Neuronal stem cell (in vitro differentiated cells): ENCODE data around the gene SGK1. TPM values are rescaled to one million over a fixed set of nuclear protein-coding genes. Genes with fewer than 3 reads are reported as not detected.
A peak's percentile ranks its signal among the peaks of the same experiment; 100 is the strongest.

Experiments used
- DNase-seq: peaks from one replicate; pipeline ENCODE4 v3.0.0-alpha.2; 2013; ENCODE audit warnings: low spot score
- H2AFZ ChIP-seq: one replicate; pipeline ENCODE4 v1.6.1; 2013; ENCODE audit warnings: mild to moderate bottlenecking, low read length, inconsistent platforms
- H2AK5ac ChIP-seq: 2 replicates; pipeline ENCODE4 v1.6.1; 2013; ENCODE audit warnings: low read depth, mild to moderate bottlenecking, inconsistent platforms, low read length, moderate library complexity, mixed read lengths
- H2BK120ac ChIP-seq: 2 replicates; pipeline ENCODE4 v1.6.1; 2013; ENCODE audit warnings: low read depth, mild to moderate bottlenecking, inconsistent platforms, low read length, moderate library complexity, mixed read lengths
- H2BK12ac ChIP-seq: one replicate; pipeline ENCODE4 v1.6.1; 2013; ENCODE audit warnings: low read length, inconsistent platforms
- H2BK15ac ChIP-seq: 2 replicates; pipeline ENCODE4 v1.6.1; 2013; ENCODE audit warnings: mild to moderate bottlenecking, low read length, inconsistent platforms, mixed read lengths
- H2BK5ac ChIP-seq: one replicate; pipeline ENCODE4 v1.6.1; 2013; ENCODE audit warnings: inconsistent platforms, mild to moderate bottlenecking, low read length, moderate library complexity
- H3K14ac ChIP-seq: one replicate; pipeline ENCODE4 v1.6.1; 2013; ENCODE audit warnings: low read length, inconsistent platforms
- H3K18ac ChIP-seq: 2 replicates; pipeline ENCODE4 v1.6.1; 2013; ENCODE audit warnings: low read length, inconsistent platforms
- H3K23ac ChIP-seq: 2 replicates; pipeline ENCODE4 v1.6.1; 2013; ENCODE audit warnings: low read depth, mild to moderate bottlenecking, mixed read lengths, low read length, inconsistent platforms; ENCODE audit not compliant: poor library complexity
- H3K27ac ChIP-seq: replicated peaks from 3 replicates; pipeline ENCODE4 v1.5.1; 2013; ENCODE audit warnings: low read length, inconsistent platforms
- H3K27me3 ChIP-seq, 3 experiments: 2 replicates each; pipeline ENCODE4 v1.6.1; 2013; ENCODE audit warnings: low read length in 3 of 3, mild to moderate bottlenecking in 2 of 3, inconsistent platforms in 1 of 3, low read depth in 1 of 3, mixed read lengths in 1 of 3, moderate library complexity in 1 of 3; ENCODE audit not compliant: control insufficient read depth in 3 of 3, insufficient read depth in 3 of 3
- H3K36me3 ChIP-seq, 2 donors: replicated peaks in 1 of 2; 2 replicates each; pipeline ENCODE4 v1.6.1; 2013; ENCODE audit warnings: low read length in 2 of 2; ENCODE audit not compliant: control insufficient read depth in 2 of 2, insufficient read depth in 2 of 2
- H3K4ac ChIP-seq: 2 replicates; pipeline ENCODE4 v1.6.1; 2013; ENCODE audit warnings: inconsistent platforms, mild to moderate bottlenecking, low read length, moderate library complexity
- H3K4me1 ChIP-seq, 2 donors: 1 replicate in 1 of 2; 2 replicates in 1 of 2; pipeline ENCODE4 v1.6.1; 2013; ENCODE audit warnings: low read length in 2 of 2, low read depth in 1 of 2; ENCODE audit not compliant: control insufficient read depth in 2 of 2, insufficient read depth in 1 of 2
- H3K4me2 ChIP-seq: one replicate; pipeline ENCODE4 v1.6.1; 2013; ENCODE audit warnings: mild to moderate bottlenecking, low read length, inconsistent platforms; ENCODE audit not compliant: insufficient read depth, poor library complexity, severe bottlenecking
- H3K4me3 ChIP-seq, 2 donors: 2 replicates each; pipeline ENCODE4 v1.5.1; 2013; ENCODE audit warnings: low read length in 2 of 2, mild to moderate bottlenecking in 2 of 2, inconsistent platforms in 1 of 2, moderate library complexity in 1 of 2
- H3K79me1 ChIP-seq: one replicate; pipeline ENCODE4 v1.6.1; 2013; ENCODE audit warnings: low read depth, mild to moderate bottlenecking, inconsistent platforms, low read length, moderate library complexity
- H3K9ac ChIP-seq: one replicate; pipeline ENCODE4 v1.6.1; 2013; ENCODE audit warnings: mild to moderate bottlenecking, low read depth, low read length, inconsistent platforms; ENCODE audit not compliant: poor library complexity
- H3K9me3 ChIP-seq, 2 donors: replicated peaks in 1 of 2; 2 replicates each; pipeline versions ENCODE3 to v1.6.1; 2013; ENCODE audit warnings: low read length in 2 of 2, mild to moderate bottlenecking in 2 of 2, inconsistent platforms in 1 of 2, low read depth in 1 of 2, mixed read lengths in 1 of 2, moderate library complexity in 1 of 2; ENCODE audit not compliant: control insufficient read depth in 2 of 2, insufficient read depth in 1 of 2
- H4K8ac ChIP-seq: one replicate; pipeline ENCODE4 v1.6.1; 2013; ENCODE audit warnings: low read depth, mild to moderate bottlenecking, inconsistent platforms, low read length, moderate library complexity
- H4K91ac ChIP-seq: one replicate; pipeline ENCODE4 v1.6.1; 2013; ENCODE audit warnings: low read length, low read depth, mild to moderate bottlenecking, inconsistent platforms; ENCODE audit not compliant: poor library complexity
- WGBS, 2 donors: extraction: QIAGEN DNeasy Blood & Tissue Kit; methylation state at CpG; one replicate each; pipeline ENCODE4 v1.1.7; 2013; ENCODE audit warnings: missing lambda C conversion rate in 2 of 2, mixed read lengths in 1 of 2; ENCODE audit not compliant: insufficient read length in 2 of 2, insufficient replicate concordance in 1 of 2; ENCODE audit errors: extremely low coverage in 2 of 2; 5-methylcytosine and 5-hydroxymethylcytosine counted together
- polyA plus RNA-seq, 2 experiments: library from polyadenylated mRNA; stranded (reverse); fragments of 200-250 nt; gene quantifications; one replicate each; pipeline ENCODE4 v1.2.3, GENCODE V29; 2013

Gene SGK1
- polyA plus RNA-seq (2013, experiment 1 of 2), result 1.9 TPM
- 1.6 TPM for polyA plus RNA-seq (2013, experiment 2 of 2)

- Histone ChIP-seq H4K8ac (no peak within 1 kb of the TSS), H3K4me3 (peak within 1 kb of the TSS in 1 of 2 donors; percentile 76), H3K27ac (no peak within 1 kb of the TSS), H3K4me1 (peaks cover 0 to 4% of the 10 kb centered on the region in 2 donors), H2BK15ac (no peak within 1 kb of the TSS), H3K18ac (peak within 1 kb of the TSS; percentile 41), H3K23ac (no peak within 1 kb of the TSS), H3K36me3 (no peaks in the 10 kb centered on the region), H3K4me2 (peak within 1 kb of the TSS; percentile 91), H2BK5ac (no peak within 1 kb of the TSS), H2BK120ac (no peak within 1 kb of the TSS), H3K79me1 (no peaks in the 10 kb centered on the region), H3K14ac (peak within 1 kb of the TSS; percentile 31), H4K91ac (no peak within 1 kb of the TSS), H2BK12ac (no peak within 1 kb of the TSS), H3K9ac (peak within 1 kb of the TSS; percentile 7), H2AFZ (peak within 1 kb of the TSS; percentile 66), H3K9me3 (no peaks in the 10 kb centered on the region), H2AK5ac (no peak within 1 kb of the TSS), H3K4ac (no peak within 1 kb of the TSS), H3K27me3 (peaks cover 0 to 51% (median 0%) of the 10 kb centered on the region in 3 experiments)
- DNase-seq, result peak; percentile 30
- WGBS, 2 donors, result no CpG with 5 or more reads among the region's 33 CpGs
Observed at GRCh38 chr6:134317471-134318131, at the start of gene SGK1. SGK1 (minus strand) TSS chr6:134318112; CDS start chr6:134317460, 652 bp downstream.

DNA sequence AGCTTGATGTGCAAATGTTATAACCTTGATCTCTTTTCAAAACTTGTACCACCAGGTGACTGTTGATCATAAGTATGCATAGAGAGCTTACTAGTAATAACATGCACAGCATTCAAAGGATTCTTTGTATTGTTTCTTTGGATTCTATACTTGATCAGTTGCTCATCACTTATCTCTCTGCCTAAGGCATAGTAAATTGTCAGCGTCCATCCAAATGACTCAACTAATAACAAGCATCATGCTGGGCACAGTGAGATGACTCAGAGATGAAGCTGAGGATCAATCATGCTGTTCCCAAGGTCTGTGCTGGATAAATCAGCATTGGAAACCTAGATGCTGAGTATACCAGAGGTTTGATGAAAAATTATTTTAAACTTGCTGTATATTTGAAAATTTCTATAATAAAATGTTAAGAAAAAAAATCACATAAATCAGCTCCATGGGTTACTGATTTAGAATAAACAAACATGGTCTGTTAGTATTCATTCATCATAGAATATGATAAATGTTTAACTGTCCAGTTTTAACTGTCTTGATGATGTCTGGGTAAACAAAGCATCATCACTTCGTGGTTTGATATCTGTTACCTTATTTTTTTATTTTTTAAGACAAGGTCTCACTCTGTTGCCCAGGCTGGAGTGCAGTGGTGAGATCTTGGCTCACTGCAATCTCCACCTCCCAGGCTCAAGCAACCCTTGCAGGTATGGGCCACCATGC lies 45.6 kb upstream of the SGK1 start:
- Histone ChIP-seq H3K18ac (no peak overlapping the region), H3K4me1 (no peaks in the 10 kb centered on the region), H3K14ac (no peak overlapping the region), H4K91ac (no peak overlapping the region), H2BK5ac (no peak overlapping the region), H3K27ac (no peak overlapping the region), H3K9me3 (no peaks in the 10 kb centered on the region), H3K23ac (no peak overlapping the region), H2BK15ac (no peak overlapping the region), H2BK120ac (no peak overlapping the region), H4K8ac (no peak overlapping the region), H3K27me3 (no peaks in the 10 kb centered on the region), H3K4ac (no peak overlapping the region), H3K4me3 (no peak overlapping the region), H2AFZ (no peak overlapping the region), H3K4me2 (no peak overlapping the region), H2AK5ac (no peak overlapping the region), H3K9ac (no peak overlapping the region), H3K79me1 (no peaks in the 10 kb centered on the region), H3K36me3 (no peaks in the 10 kb centered on the region), H2BK12ac (no peak overlapping the region)
- no CpG with 5 or more reads among the region's 2 CpGs for WGBS, 2 donors
- DNase-seq, result no peak

DNA sequence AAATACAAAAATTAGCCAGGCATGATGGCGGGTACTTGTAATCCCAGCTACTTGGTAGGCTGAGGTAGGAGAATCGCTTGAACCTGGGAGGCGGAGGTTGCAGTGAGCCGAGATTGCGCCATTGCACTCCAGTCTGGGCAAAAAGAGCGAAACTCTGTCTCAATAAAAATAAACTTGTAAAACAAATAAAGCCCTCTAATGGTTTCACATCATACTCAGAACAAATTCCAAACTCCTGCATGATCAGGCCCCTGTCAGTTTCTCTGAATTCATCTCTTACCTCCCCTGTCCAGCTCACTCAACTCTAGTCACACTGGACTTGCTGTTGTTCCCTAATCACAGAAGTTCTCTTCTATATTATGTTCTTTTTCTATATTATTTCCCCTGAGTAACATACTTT lies 43.1 kb upstream of the SGK1 start:
- Histone ChIP-seq H4K8ac (no peak overlapping the region), H3K23ac (no peak overlapping the region), H3K27me3 (no peaks in the 10 kb centered on the region), H3K79me1 (no peaks in the 10 kb centered on the region), H2BK5ac (no peak overlapping the region), H3K4me3 (no peak overlapping the region), H3K4me2 (no peak overlapping the region), H3K4ac (no peak overlapping the region), H3K36me3 (no peaks in the 10 kb centered on the region), H3K9me3 (no peaks in the 10 kb centered on the region), H3K18ac (no peak overlapping the region), H3K14ac (no peak overlapping the region), H3K4me1 (no peaks in the 10 kb centered on the region), H4K91ac (no peak overlapping the region), H2AFZ (no peak overlapping the region), H2BK15ac (no peak overlapping the region), H2AK5ac (no peak overlapping the region), H3K27ac (no peak overlapping the region), H3K9ac (no peak overlapping the region), H2BK12ac (no peak overlapping the region), H2BK120ac (no peak overlapping the region)
- no CpG with 5 or more reads among the region's 6 CpGs for WGBS, 2 donors
- no peak for DNase-seq

DNA sequence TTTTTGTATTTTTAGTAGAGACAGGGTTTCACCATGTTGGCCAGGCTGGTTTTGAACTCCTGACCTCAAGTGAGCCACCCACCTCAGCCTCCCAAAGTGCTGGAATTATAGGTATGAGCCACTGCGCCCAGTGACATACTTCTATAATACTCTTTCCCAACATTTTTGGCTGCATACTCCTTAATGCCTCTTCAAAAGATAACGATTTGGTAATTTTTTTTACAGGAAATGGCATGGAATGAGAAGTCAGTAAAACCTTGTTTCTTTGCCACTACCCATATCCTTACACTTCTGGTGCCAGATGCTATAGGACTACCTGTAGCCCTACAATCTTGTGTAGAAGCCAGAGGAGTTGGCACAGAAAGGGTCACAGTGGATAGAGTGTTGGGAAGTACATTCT lies 41.4 kb upstream of the SGK1 start:
- H3K79me1 ChIP-seq, result no peaks in the 10 kb centered on the region
- H4K8ac ChIP-seq, result no peak overlapping the region
- H2AFZ ChIP-seq, result no peak overlapping the region
- no peak overlapping the region for H2BK15ac ChIP-seq
- H2BK120ac ChIP-seq, result no peak overlapping the region
- H2AK5ac ChIP-seq, result no peak overlapping the region
- no peaks in the 10 kb centered on the region for H3K9me3 ChIP-seq
- H3K23ac ChIP-seq, result no peak overlapping the region
- H3K9ac ChIP-seq, result no peak overlapping the region
- H3K4me2 ChIP-seq, result no peak overlapping the region
- WGBS, 2 donors, result no CpG with 5 or more reads among the region's 2 CpGs
- H3K36me3 ChIP-seq, result no peaks in the 10 kb centered on the region
- no peaks in the 10 kb centered on the region for H3K27me3 ChIP-seq
- DNase-seq, result no peak
- no peak overlapping the region for H3K4me3 ChIP-seq
- no peak overlapping the region for H2BK12ac ChIP-seq
- no peak overlapping the region for H3K14ac ChIP-seq
- H3K27ac ChIP-seq, result no peak overlapping the region
- H2BK5ac ChIP-seq, result no peak overlapping the region
- no peak overlapping the region for H4K91ac ChIP-seq
- H3K4ac ChIP-seq, result no peak overlapping the region
- no peaks in the 10 kb centered on the region for H3K4me1 ChIP-seq
- H3K18ac ChIP-seq, result no peak overlapping the region
